OCI-LY7 (cell line): ENCODE results near the gene ATP11A.

ENCODE experiments used
- EZH2phosphoT487 ChIP-seq: fragments of 200-600 bp; sonication (generic); IDR thresholded peaks from 2 replicates; pipeline ENCODE4 v1.6.1; 2018; ENCODE audit warnings: low read depth, borderline replicate concordance, mild to moderate bottlenecking, mixed run types, antibody characterized with exemption, low read length, moderate library complexity, mixed read lengths
- TF ChIP-seq, protein P1 (sequence below): fragments of 200-600 bp; sonication (generic); conservative IDR thresholded peaks from 2 replicates; pipeline ENCODE4 v1.5.1; 2014; ENCODE audit warnings: mild to moderate bottlenecking, antibody characterized with exemption, low read length, moderate library complexity, mixed read lengths

DNA sequence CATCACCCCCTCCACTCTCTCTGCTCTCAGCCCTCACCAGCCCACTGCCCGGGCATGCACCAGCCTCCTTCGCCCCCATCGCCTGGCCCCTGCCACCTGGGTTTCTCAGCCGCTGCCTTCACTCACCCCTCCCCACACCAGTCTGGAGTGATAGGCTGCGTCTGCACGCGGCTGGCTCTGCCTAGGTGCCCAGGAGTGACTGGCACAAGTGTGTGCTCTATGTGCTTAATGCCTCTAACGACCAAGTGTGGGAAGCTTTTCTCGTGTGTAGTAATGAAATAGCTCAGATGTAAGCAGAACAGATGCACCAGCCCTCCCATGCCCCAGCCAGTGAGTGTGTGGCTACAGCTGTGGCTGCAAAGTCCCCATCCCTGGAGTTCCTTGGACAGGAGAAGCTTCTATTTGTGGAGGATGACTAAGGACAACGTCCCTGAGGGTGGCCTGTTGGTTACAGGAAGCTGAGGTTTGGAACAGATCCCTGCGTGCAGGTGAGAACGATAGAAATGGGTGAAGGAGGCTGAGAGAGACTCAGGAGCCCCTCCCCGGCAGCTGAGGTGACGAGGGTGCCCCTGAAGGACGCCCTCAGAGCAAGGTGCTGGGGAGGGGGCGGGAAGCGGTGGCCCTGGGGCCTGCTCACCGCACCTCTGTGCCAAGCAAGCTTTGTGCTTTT is 35.6 kb downstream of the ATP11A start:
- TF ChIP-seq, protein P1, sequence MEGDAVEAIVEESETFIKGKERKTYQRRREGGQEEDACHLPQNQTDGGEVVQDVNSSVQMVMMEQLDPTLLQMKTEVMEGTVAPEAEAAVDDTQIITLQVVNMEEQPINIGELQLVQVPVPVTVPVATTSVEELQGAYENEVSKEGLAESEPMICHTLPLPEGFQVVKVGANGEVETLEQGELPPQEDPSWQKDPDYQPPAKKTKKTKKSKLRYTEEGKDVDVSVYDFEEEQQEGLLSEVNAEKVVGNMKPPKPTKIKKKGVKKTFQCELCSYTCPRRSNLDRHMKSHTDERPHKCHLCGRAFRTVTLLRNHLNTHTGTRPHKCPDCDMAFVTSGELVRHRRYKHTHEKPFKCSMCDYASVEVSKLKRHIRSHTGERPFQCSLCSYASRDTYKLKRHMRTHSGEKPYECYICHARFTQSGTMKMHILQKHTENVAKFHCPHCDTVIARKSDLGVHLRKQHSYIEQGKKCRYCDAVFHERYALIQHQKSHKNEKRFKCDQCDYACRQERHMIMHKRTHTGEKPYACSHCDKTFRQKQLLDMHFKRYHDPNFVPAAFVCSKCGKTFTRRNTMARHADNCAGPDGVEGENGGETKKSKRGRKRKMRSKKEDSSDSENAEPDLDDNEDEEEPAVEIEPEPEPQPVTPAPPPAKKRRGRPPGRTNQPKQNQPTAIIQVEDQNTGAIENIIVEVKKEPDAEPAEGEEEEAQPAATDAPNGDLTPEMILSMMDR = no peak
- no peak for TF ChIP-seq EZH2phosphoT487
